Activated CD8-positive, alpha-beta memory T cell treated with anti-CD3 and anti-CD28 coated beads for 4 hours (primary cell): Measurements from ENCODE around the gene MPP1.

Source experiments
- DNase-seq, 2 donors: peaks; one replicate each; pipeline ENCODE4 v3.0.0-alpha.2; 2020; ENCODE audit warnings: low read depth in 2 of 2

The MPP1 gene

DNA sequence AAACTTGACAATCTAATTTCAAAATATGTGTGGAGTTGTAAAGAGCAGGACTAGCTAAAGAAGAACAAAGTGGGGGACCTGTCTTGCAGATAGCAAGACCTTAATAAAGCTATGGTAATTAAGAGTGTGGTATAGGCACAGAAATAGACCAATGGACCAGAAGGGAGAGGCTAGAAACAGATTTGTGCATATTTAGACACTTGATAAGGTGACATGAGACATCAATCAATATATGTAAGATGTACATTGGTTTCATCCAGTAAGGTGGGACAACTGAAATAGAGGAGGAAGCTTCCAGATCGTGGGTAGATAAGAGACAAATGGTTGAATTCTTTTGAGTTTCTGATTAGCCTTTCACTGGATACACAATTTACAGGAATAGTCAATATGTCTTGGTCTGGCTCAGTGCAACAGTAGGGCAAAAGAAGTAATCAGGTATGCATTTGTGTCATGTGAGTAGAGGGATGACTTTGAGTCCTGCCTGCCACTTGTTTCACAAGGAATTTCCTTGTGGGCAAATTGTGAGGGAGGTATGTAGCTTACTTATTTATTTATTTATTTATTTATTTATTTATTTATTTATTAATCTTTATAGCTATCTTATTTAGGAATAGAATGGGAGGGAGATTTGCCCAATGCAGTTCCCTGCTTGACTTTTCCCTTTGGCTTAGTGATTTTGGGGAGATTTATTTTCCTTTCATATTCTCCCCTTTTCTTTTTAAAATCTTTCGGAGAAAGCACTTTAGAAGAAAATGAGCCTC, 7.2 kb upstream of the MPP1 start:
- no peak for DNase-seq

GRCh38 chrX:154809939-154810665, 4.8 kb upstream of the MPP1 start:
- DNase-seq: no peak

DNA sequence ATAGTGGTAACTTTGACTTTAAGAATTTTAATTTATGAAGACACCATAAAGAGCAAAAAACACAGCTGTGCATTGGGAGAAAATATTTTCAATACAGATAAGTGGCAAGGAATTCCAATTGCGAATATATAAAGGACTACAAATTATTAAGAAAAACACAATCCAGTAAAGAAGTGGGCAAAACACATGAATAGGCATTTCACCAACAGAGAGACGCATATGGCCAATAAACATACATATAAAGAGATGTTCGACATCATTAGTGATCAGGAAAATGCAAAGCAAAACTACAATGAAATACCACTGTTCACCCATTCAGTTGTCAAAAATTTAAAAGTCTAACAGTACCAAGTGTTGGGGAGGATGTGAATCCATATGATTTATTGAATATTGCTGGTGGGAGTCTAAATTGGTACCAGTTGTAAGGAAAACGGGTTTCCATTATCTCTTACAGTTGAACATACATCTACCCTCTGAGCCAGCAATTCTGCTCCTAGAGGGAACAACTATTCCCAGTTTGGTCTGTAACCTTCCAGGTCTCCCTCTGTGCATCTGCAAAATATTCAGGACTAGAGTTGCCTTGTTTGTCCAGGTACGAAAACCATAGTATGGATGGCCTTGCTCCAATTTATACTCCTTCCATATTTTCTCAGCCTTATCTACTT, 1.7 kb upstream of the MPP1 start:
- DNase-seq: no peak

DNA sequence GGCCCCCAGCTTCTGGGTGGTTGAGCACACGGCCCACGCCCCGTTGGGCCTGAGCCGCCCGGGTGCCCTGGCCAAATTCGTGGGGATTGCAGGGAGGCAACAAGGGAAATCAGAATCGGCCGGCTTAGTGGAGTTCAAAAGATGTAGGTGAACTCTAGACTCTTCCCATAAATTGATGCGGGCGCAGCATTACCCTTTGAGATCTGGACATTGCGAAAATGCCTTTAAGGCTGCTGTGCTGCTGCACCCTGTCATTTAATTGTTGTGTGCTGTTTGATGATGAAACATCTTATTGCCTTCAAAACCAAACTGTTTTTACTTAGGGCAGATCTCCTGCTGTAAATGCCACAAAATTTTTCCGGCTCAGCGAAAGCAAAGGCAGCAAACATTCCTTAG, 409 bp upstream of the MPP1 start:
- no peak for DNase-seq

- no peak for DNase-seq
These were observed 876 bp downstream of the MPP1 start for GRCh38 chrX:154804261-154804956.

GRCh38 chrX:154802947-154803346, 2.3 kb downstream of the MPP1 start:
- DNase-seq: no peak

DNA sequence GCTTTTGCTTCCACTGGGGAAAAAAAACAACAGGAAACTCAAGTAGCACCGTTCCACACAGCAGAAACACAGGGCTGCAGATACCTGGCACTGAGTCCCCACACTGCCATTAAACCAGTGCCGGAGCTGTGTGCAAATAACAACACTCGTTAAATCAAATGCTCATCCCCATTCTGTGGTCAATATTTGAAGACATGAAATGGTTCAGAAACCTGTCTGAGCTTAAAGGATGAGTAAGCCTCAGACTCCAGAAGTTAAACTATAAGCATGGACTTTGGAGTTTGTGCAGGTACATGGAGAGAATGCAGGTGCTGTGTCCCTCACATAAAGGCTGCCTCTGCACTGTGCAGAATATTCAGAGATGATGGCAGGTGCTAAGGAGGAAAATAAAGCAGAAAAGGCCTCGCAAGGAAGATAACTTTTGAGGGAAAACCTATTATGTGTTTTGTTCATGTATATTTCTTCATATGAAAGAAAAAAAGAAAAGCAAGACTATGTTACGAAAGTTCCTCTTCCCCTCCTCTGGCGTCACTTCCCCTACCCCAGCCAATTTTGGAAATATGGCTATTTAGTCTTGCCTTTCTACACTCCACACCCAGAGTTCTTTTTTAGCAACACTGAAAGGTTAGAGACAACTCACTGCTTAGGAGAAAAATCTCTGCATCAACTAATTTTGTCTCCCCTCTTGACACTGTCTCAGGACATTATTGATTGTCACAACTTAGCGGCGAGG, 4.6 kb downstream of the MPP1 start:
- no peak for DNase-seq

DNA sequence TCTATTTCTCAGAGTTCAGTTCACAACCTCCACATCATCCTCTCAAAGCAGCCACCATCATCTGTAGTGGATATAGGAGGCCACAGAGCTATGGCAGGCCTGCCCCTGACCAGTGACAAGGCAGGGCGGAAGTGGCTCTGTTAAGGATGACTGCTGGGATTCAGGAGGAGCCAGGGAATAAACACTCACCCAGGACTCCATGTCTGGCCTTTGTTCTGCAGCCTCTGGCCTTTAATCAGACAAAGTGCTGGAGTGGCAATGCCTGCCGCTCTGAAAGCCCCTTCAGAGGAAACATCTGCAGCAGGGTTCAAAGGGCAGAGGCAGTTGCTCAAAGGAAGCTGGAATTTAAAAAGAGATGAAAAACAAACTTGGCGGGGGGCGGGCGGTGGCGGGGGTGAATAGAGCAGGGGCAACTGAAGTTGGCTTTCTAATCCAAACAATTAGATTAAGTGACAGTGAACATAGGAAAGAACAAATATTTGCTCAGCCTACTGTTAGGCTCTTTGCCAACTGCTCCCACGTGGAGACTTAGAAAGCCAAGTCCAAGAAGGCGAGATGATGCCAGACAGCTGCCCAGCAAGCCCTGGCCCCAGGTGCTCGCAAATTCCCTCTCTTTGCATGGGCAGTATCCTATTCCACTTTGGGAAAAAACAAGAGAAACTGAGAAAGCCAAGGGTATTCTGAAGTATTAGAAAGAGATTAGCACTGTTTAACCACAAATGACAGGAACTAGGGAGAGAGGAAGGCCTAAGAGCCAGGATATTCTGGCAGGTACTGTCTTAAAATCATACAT, 5.5 kb downstream of the MPP1 start:
- no peak for DNase-seq

DNA sequence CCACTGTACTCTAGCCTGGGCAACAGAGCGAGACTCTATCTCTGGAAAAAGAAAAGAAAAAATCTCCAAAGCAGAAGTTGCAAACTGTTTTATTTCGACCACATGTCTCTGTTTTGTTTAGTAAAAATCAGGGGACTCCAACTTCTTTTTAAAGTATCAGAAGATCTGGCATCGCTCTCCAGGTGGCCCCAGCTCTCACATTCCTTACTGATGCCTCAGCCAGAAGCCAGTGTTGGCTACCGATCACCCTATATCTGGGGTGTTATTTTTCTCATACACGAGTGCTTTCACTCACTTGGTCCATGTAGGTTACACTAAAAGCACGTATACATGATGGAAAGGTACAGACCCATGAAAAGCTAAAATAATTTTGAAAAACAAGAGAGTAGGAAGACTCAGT, 8.3 kb downstream of the MPP1 start:
- DNase-seq: no peak

DNA sequence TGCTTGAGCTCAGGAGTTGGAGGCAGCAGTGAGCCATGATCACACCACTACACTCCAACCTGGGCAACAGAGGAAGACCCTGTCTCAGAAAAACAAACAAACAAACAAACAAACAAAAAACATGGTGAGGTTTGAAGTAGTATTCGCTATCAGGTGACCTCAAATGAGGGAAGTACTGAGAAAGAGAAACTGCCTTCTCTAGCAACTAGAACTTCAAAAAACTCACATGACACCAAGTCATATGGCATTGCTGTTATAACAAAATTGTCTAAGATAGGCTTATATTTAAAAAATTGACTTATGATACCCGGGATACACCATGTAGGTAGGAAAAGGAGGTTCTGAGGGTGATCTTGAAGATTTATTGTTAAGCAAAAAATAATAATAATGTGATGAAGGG, 10.3 kb downstream of the MPP1 start:
- DNase-seq: no peak

- DNase-seq: no peak
These were observed 12.0 kb downstream of the MPP1 start for GRCh38 chrX:154793084-154793795.

GRCh38 chrX:154791939-154792338, 13.3 kb downstream of the MPP1 start:
- no peak for DNase-seq

GRCh38 chrX:154791467-154791866, 13.8 kb downstream of the MPP1 start:
- no peak for DNase-seq

DNA sequence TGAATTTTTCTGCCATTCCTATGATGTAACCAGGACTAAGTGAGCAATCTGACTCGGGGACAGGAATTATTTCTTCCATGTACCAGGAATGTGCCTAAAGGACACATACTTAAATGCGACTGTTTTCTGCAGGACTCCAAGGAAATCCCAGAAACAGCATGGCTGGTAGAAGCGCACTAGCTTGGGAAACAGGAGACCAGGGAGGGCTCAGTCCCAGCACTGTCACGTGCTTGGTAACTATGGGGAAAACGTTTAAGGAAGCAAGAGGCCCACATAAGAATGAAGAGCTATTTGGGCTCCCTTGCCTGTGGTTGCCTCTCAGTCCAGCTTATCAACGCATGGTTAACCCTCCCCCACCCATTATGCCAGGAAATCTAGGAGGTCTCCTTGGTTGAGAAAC, 19.6 kb downstream of the MPP1 start:
- no peak for DNase-seq

DNA sequence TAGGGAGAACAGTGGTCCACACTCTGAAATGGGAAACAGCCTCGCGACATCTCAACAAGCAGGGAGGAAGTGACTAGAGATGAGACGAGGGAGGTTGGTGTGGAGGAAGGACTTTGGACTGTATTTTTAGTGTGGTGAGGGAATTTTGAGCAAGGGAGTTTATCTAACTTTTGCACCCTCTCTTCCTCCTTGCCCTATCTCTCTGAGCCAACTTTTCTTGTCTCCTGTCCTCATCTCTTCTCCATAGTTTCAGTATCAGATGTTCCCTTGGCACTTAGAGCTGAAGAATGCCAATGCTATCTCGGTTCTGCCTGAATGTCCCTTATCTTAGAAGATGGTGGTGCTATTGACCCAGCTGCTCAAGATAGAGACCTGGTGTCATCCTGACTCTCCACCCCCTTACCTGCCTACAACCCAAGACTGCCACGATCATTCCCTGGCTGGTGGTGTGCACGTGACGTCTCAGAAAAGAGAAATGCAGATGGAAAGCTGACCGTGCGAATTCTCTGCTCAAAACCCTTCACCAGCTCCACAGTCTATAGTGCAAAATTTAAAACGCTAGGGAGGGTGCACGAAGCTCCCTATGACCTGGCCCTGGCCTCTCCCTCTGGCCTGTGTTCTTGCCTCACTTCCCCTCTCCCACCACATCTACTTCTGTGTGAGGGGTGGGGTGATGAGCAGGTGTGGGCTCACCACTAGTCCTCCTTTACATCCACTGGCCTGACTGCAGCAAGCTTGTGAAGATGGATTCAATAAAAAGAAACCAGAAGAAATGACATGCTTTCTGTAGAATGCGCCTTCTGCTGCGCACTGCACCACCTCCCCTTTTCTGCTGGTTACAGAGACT, 20.9 kb downstream of the MPP1 start:
- no peak for DNase-seq

GRCh38 chrX:154780968-154781367, 24.3 kb downstream of the MPP1 start:
- DNase-seq: no peak

GRCh38 chrX:154779261-154779660, 26.0 kb downstream of the MPP1 start:
- no peak for DNase-seq

DNA sequence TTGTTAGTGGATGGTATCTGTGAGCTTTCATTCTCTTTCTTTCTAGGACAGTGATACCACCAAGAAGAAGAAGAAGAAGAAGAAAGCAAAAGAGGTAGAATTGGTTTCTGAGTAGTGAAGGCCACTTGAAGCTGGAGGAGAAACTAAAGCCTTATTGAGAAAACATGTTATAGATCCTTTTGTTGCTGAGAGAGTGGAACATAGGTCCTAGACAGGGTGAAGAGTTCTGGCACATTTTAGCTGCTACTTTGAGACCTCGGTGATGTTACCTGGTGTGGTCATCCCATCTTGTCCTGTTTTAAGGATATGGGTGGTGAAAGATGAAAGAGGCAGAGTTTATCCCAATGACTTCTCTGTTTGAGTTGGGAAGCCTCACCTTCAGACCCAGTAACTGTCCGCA, 28.5 kb downstream of the MPP1 start:
- DNase-seq: no peak
